Gastrocnemius medialis (tissue), 4 donors: Measurements from ENCODE around the gene FBN2. TPM values are rescaled to one million over a fixed set of nuclear protein-coding genes. Genes with fewer than 3 reads are reported as not detected.

Experiments
- ATAC-seq, 2 donors: fragments of 150-250 bp; one replicate each; pipeline ENCODE4 v1.9.1; 2016
- DNase-seq, 2 donors: peaks; one replicate each; pipeline ENCODE4 v3.0.0-alpha.2; 2019
- H3K27ac ChIP-seq, 4 donors: fragments of 200-600 bp; sonication (generic); 1 replicate in 1 of 4; 2 replicates in 3 of 4; pipeline ENCODE4 v1.5.1; 2016 to 2018; ENCODE audit warnings: mild to moderate bottlenecking in 2 of 4, moderate library complexity in 1 of 4
- H3K27me3 ChIP-seq, 3 donors: fragments of 200-600 bp; sonication (generic) in 2 of 3; 1 replicate in 1 of 3; 2 replicates in 2 of 3; pipeline versions ENCODE4 v1.5.1 to v1.6.0; 2016 to 2019; ENCODE audit warnings: mild to moderate bottlenecking in 1 of 3, moderate library complexity in 1 of 3
- H3K36me3 ChIP-seq, 2 donors: fragments of 200-600 bp; sonication (generic) in 1 of 2; one replicate each; pipeline ENCODE4 v1.5.1; 2017 to 2018
- H3K4me1 ChIP-seq, 2 donors: fragments of 200-600 bp; sonication (generic) in 1 of 2; one replicate each; pipeline ENCODE4 v1.5.1; 2016 to 2017; ENCODE audit warnings: mild to moderate bottlenecking in 2 of 2
- H3K4me3 ChIP-seq, 4 donors: fragments of 200-600 bp; sonication (generic) in 3 of 4; 1 replicate in 1 of 4; 2 replicates in 3 of 4; pipeline ENCODE4 v1.5.1; 2016 to 2019; ENCODE audit warnings: mild to moderate bottlenecking in 2 of 4
- H3K9me3 ChIP-seq, 3 donors: fragments of 200-600 bp; sonication (generic) in 2 of 3; 1 replicate in 1 of 3; 2 replicates in 2 of 3; pipeline ENCODE4 v1.5.1; 2016 to 2019
- CTCF ChIP-seq, 5 experiments: fragments of 450-650 bp in 3 of 5; fragments of 200-600 bp in 2 of 5; sonication (generic) in 2 of 5; IDR thresholded peaks in 4 of 5; conservative IDR thresholded peaks in 1 of 5; 1 replicate in 4 of 5; 2 replicates in 1 of 5; pipeline ENCODE4 v1.5.1; 2016 to 2019; ENCODE audit warnings: antibody characterized with exemption in 5 of 5, mild to moderate bottlenecking in 3 of 5, moderate library complexity in 3 of 5
- POLR2A ChIP-seq, 2 donors: fragments of 450-650 bp; IDR thresholded peaks; one replicate each; pipeline ENCODE4 v1.6.1; 2017; ENCODE audit warnings: antibody characterized with exemption in 2 of 2, mild to moderate bottlenecking in 2 of 2, moderate library complexity in 2 of 2
- in situ Hi-C, 4 donors: fragments of 200-750 bp; cut with MboI; loops; one replicate each; pipeline versions ENCODE4 v1.15.0 to v1.8.0; 2017; ENCODE audit warnings: low sequenced_read_pairs in 4 of 4
- intact Hi-C: fragments of 100-400 bp; cut with DNase I; formaldehyde crosslinking; loops from one replicate; pipeline ENCODE4 v1.15.1; 2023; ENCODE audit warnings: low total_unique reads
- total RNA-seq, 4 donors: library from RNA; depleted of rRNA; stranded (reverse); fragments of >200 nt; gene quantifications; one replicate each; pipeline versions ENCODE4 v1.1.0 to v1.2.3, GENCODE V29; 2016

The FBN2 gene
- total RNA-seq, 4 donors from 2014 or later: 0.07 to 0.20 TPM; not detected in 2

GRCh38 chr5:128472919-128473318 is 65.1 kb downstream of the FBN2 start:
- H3K9me3 ChIP-seq: no peaks in the 10 kb centered on the region
- in situ Hi-C loops (no loop called here), intact Hi-C loops (no loop called here)
- H3K4me3 ChIP-seq: no peak overlapping the region
- H3K4me1 ChIP-seq: no peaks in the 10 kb centered on the region
- no peaks in the 10 kb centered on the region for H3K27me3 ChIP-seq
- DNase-seq (no peak), ATAC-seq (peak in 1 of 2 donors; percentile 16)
- no peaks in the 10 kb centered on the region for H3K36me3 ChIP-seq
- no peak overlapping the region for H3K27ac ChIP-seq
- TF ChIP-seq CTCF (IDR thresholded peaks at IDR 0.05 in 4 of 5, conservative IDR thresholded peaks at IDR 0.05 in 1 of 5) (no peak), POLR2A (IDR thresholded peaks at IDR 0.05) (no peak)

GRCh38 chr5:128472036-128472435 is 66.0 kb downstream of the FBN2 start:
- DNase-seq (no peak), ATAC-seq (no peak)
- H3K27me3 ChIP-seq: no peaks in the 10 kb centered on the region
- in situ Hi-C loops: no loop called here
- H3K9me3 ChIP-seq: no peaks in the 10 kb centered on the region
- intact Hi-C loops: no loop called here
- no peak for TF ChIP-seq CTCF (IDR thresholded peaks at IDR 0.05 in 4 of 5, conservative IDR thresholded peaks at IDR 0.05 in 1 of 5)
- no peak for TF ChIP-seq POLR2A (IDR thresholded peaks at IDR 0.05)
- H3K27ac ChIP-seq: no peak overlapping the region
- H3K4me1 ChIP-seq: no peaks in the 10 kb centered on the region
- H3K4me3 ChIP-seq: no peak overlapping the region
- no peaks in the 10 kb centered on the region for H3K36me3 ChIP-seq

- no peaks in the 10 kb centered on the region for H3K9me3 ChIP-seq
- no peaks in the 10 kb centered on the region for H3K36me3 ChIP-seq
- no peak overlapping the region for H3K4me3 ChIP-seq
- H3K27ac ChIP-seq: no peak overlapping the region
- intact Hi-C loops: no loop called here
- ATAC-seq: no peak
- H3K4me1 ChIP-seq: no peaks in the 10 kb centered on the region
- no peaks in the 10 kb centered on the region for H3K27me3 ChIP-seq
- in situ Hi-C loops: no loop called here
- DNase-seq: no peak
- TF ChIP-seq CTCF (IDR thresholded peaks at IDR 0.05 in 4 of 5, conservative IDR thresholded peaks at IDR 0.05 in 1 of 5) (no peak), POLR2A (IDR thresholded peaks at IDR 0.05) (no peak)
Measured at GRCh38 chr5:128470663-128471062, 67.4 kb downstream of the FBN2 start.

GRCh38 chr5:128469912-128470311 is 68.1 kb downstream of the FBN2 start:
- Histone ChIP-seq H3K9me3 (no peaks in the 10 kb centered on the region), H3K4me3 (no peak overlapping the region), H3K36me3 (no peaks in the 10 kb centered on the region), H3K27ac (no peak overlapping the region), H3K27me3 (no peaks in the 10 kb centered on the region), H3K4me1 (no peaks in the 10 kb centered on the region)
- in situ Hi-C loops: no loop called here
- intact Hi-C loops: no loop called here
- no peak for TF ChIP-seq CTCF (IDR thresholded peaks at IDR 0.05 in 4 of 5, conservative IDR thresholded peaks at IDR 0.05 in 1 of 5)
- no peak for ATAC-seq
- no peak for DNase-seq

- TF ChIP-seq CTCF (IDR thresholded peaks at IDR 0.05 in 4 of 5, conservative IDR thresholded peaks at IDR 0.05 in 1 of 5) (no peak), POLR2A (IDR thresholded peaks at IDR 0.05) (no peak)
- Histone ChIP-seq H3K36me3 (no peaks in the 10 kb centered on the region), H3K4me3 (no peak overlapping the region), H3K27me3 (no peaks in the 10 kb centered on the region), H3K27ac (no peak overlapping the region), H3K4me1 (no peaks in the 10 kb centered on the region), H3K9me3 (no peaks in the 10 kb centered on the region)
- DNase-seq (no peak), ATAC-seq (no peak)
- intact Hi-C loops: no loop called here
- in situ Hi-C loops: no loop called here
Measured at GRCh38 chr5:128466980-128467379, 71.1 kb downstream of the FBN2 start.
